Measurements from ENCODE around the gene ATP6V1B1. TPM values are rescaled to one million over a fixed set of nuclear protein-coding genes. Genes with fewer than 3 reads are reported as not detected.

ATP6V1B1 gene
- total RNA-seq, 1 experiment from 2014 or later = not detected

GRCh38 chr2:71003966-71004755 is 68.5 kb downstream of the ATP6V1B1 start:
- TF ChIP-seq SOX15 (CRISPR knock-in tag; IDR thresholded peaks at IDR 0.05) (no peak), SMAD4 (CRISPR knock-in tag; IDR thresholded peaks at IDR 0.05) (no peak)
- H3K27me3 Mint-ChIP-seq (ENCODE audit: low read depth) = peaks cover 24% of the 10 kb centered on the region
- POLR2A ChIA-PET = no interaction called here

GRCh38 chr2:71004857-71005256 is 69.2 kb downstream of the ATP6V1B1 start:
- peaks cover 20% of the 10 kb centered on the region for H3K27me3 Mint-ChIP-seq (ENCODE audit: low read depth)
- ATAC-seq (no peak), DNase-seq (ENCODE audit: low spot score) (no peak)
- H3K4me3 Mint-ChIP-seq = no peak overlapping the region
- H3K9me3 Mint-ChIP-seq = peaks cover 4% of the 10 kb centered on the region
- peaks cover 18% of the 10 kb centered on the region for H3K4me1 Mint-ChIP-seq
- H3K27ac Mint-ChIP-seq = no peak overlapping the region
- CTCF ChIA-PET = no interaction called here
- TF ChIP-seq EMX1 (CRISPR knock-in tag; IDR thresholded peaks at IDR 0.05) (no peak), ZNF512 (CRISPR knock-in tag; IDR thresholded peaks at IDR 0.05; ENCODE audit: borderline replicate concordance) (no peak), TP53 (CRISPR knock-in tag; IDR thresholded peaks at IDR 0.05) (no peak), JUN (CRISPR knock-in tag; IDR thresholded peaks at IDR 0.05) (no peak), MLX (CRISPR knock-in tag; IDR thresholded peaks at IDR 0.05) (no peak), ZNF281 (CRISPR knock-in tag; IDR thresholded peaks at IDR 0.05) (no peak), MAX (CRISPR knock-in tag; IDR thresholded peaks at IDR 0.05) (no peak)
- POLR2A ChIA-PET = no interaction called here
- H3K36me3 Mint-ChIP-seq = no peaks in the 10 kb centered on the region

More at GRCh38 chr2:71003966-71004755, 68.5 kb downstream of the ATP6V1B1 start:
- no peak for ATAC-seq
- no peak overlapping the region for H3K27ac Mint-ChIP-seq
- H3K9me3 Mint-ChIP-seq = no peaks in the 10 kb centered on the region; the same call in 1 of the 2 replicates
- DNase-seq (ENCODE audit: low spot score) = no peak
- no peaks in the 10 kb centered on the region for H3K36me3 Mint-ChIP-seq
- CTCF ChIA-PET = no interaction called here
- no peak overlapping the region for H3K4me3 Mint-ChIP-seq
- H3K4me1 Mint-ChIP-seq = peaks cover 18% of the 10 kb centered on the region

- Mint-ChIP-seq H3K27ac (no peak overlapping the region), H3K27me3 (ENCODE audit: low read depth) (peaks cover 20% of the 10 kb centered on the region), H3K4me3 (no peak overlapping the region), H3K4me1 (peaks cover 18% of the 10 kb centered on the region), H3K36me3 (no peaks in the 10 kb centered on the region), H3K9me3 (peaks cover 6% of the 10 kb centered on the region)
- ChIA-PET POLR2A (no interaction called here), CTCF (no interaction called here)
- ATAC-seq = no peak
- DNase-seq (ENCODE audit: low spot score) = no peak
- TF ChIP-seq ELF4 (CRISPR knock-in tag; IDR thresholded peaks at IDR 0.05; ENCODE audit: low read depth) (no peak), NR1H2 (CRISPR knock-in tag; IDR thresholded peaks at IDR 0.05) (no peak), ZNF425 (CRISPR knock-in tag; conservative IDR thresholded peaks at IDR 0.05) (no peak), NR3C1 (CRISPR knock-in tag; conservative IDR thresholded peaks at IDR 0.05; ENCODE audit: low read depth) (no peak), HMGXB4 (CRISPR knock-in tag; IDR thresholded peaks at IDR 0.05) (no peak), AFF4 (CRISPR knock-in tag; IDR thresholded peaks at IDR 0.05; ENCODE audit: borderline replicate concordance) (no peak), EMX1 (CRISPR knock-in tag; IDR thresholded peaks at IDR 0.05) (no peak)
Observed at GRCh38 chr2:71005271-71006202, 69.8 kb downstream of the ATP6V1B1 start.
